Activated CD8-positive, alpha-beta memory T cell treated with anti-CD3 and anti-CD28 coated beads, Interleukin-2, amount 50 U/mL, for 24 hours (primary cell): ENCODE results near the gene JUNB.

ENCODE experiments used
- DNase-seq: peaks from one replicate; pipeline ENCODE4 v3.0.0-alpha.2; 2020; ENCODE audit errors: extremely low read depth

JUNB gene

DNA sequence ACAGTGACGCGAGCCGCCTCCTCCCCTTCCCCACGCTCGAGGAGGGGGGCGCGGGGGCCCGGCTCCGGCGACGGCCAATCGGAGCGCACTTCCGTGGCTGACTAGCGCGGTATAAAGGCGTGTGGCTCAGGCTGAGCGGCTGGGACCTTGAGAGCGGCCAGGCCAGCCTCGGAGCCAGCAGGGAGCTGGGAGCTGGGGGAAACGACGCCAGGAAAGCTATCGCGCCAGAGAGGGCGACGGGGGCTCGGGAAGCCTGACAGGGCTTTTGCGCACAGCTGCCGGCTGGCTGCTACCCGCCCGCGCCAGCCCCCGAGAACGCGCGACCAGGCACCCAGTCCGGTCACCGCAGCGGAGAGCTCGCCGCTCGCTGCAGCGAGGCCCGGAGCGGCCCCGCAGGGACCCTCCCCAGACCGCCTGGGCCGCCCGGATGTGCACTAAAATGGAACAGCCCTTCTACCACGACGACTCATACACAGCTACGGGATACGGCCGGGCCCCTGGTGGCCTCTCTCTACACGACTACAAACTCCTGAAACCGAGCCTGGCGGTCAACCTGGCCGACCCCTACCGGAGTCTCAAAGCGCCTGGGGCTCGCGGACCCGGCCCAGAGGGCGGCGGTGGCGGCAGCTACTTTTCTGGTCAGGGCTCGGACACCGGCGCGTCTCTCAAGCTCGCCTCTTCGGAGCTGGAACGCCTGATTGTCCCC is at the start of gene JUNB:
Gene JUNB (plus strand): TSS at position 142 of the 706 bp plus-strand sequence. CDS start 286 bp downstream, at position 428.
- no peak for DNase-seq

- no peak for DNase-seq
Measured at GRCh38 chr19:12745166-12745897, 46.0 kb upstream of the JUNB start.

GRCh38 chr19:12748489-12748888 is 42.8 kb upstream of the JUNB start:
- DNase-seq, result no peak

- DNase-seq, result no peak
Measured at GRCh38 chr19:12749938-12750521, 41.3 kb upstream of the JUNB start.

DNA sequence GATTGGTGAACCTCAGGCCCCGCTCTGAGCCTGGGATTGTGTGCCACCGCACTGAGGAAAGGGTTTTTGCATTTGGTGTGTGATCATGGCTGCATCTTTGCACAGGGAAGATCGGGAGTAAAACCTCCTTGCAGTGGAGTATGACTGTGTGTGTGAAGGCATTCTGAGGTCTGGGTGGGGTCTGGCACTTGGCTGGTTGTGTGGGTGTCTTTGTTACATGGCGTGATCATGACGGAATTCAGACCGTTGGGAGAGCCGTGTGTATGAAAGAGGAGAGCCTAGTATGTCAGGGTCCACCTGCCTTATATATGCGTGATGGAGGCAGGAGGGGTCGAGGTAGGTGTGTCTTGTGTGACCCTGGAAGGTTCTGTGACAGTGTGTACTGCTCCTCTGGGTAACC is 40.4 kb upstream of the JUNB start:
- no peak for DNase-seq

DNA sequence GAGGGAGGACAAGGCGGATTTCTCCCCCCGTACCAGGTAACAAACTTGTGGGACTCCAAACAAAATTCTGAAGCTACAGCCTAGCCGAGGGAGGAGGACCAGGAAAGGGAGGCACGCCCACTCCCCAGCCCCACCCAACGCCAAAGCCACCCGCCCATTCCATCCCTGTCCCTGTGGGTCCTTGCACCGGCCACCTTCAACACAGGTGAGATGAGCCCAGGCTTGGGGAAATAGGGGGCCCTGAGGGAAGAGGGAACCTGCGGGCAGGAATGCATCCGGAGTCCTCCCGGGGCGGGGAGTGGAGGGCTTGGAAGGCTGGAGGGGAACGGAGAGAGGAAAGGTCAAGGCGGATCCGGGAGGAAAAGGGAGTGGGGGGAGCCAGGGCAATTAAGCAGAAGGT is 39.7 kb upstream of the JUNB start, which contains the start of gene BEST2:
Gene BEST2 (plus strand): TSS at position 157 of the 400 bp plus-strand sequence. CDS start 802 bp downstream, outside the sequence.
- no peak for DNase-seq

DNA sequence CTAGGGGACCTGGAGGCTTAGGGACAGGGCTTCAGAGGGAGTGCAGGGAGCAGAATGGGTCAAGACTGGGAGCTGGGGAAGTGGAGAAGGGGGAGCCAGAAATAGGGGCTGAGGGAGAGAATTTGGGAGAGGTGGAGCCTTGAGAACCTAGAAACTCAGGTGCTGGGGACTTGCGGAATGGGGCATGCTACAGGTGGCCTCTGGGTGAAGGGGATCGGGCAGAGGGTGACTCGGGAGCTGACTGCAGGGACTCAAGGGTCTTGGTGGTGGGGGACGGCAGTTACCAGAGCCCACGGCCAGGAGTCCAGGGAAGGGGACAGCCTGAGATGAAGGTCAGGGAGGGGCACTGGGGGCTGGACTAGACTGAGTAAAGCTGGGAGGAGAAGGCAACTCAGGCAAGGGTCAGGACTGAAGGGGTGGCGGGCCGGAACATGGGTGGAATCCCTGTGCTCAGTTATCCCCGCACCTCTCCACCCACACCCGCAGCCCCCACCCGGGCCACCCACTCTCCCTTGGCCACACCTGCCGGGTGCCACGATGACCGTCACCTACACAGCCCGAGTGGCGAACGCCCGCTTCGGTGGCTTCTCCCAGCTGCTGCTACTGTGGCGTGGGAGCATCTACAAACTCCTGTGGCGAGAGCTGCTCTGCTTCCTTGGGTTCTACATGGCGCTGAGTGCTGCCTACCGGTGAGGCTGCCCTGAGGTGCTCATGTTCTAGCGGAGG is 39.1 kb upstream of the JUNB start:
- DNase-seq, result no peak

GRCh38 chr19:12754465-12755196 is 36.7 kb upstream of the JUNB start:
- DNase-seq, result no peak

- DNase-seq, result no peak
Measured at GRCh38 chr19:12756150-12756883, 35.0 kb upstream of the JUNB start.

DNA sequence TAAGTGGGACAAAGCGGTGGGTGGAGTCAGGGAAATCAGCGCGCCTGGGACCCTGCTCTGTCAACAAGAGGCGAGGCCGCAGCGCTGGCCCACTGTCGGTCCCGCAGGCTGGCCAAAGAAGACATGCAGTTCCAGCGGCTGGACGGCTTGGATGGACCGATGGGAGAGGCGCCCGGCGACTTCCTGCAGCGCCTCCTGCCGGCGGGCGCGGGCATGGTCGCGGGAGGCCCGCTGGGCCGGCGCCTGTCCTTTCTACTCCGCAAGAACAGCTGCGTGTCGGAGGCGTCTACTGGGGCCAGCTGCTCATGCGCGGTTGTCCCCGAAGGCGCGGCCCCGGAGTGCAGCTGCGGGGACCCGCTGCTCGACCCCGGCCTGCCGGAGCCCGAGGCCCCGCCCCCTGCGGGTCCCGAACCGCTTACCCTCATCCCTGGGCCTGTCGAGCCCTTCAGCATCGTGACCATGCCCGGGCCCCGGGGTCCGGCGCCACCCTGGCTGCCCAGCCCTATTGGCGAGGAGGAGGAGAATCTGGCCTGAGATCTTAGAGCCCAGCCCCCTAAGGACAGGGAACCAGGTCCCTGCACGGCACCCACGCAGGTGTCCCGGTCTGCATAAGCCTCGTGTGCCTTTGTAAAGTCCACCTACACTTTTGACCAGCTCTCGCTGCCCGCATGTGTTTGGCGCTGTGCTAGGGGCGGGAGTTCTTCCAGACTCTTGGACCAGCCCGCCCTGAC is 33.6 kb upstream of the JUNB start:
- no peak for DNase-seq

DNA sequence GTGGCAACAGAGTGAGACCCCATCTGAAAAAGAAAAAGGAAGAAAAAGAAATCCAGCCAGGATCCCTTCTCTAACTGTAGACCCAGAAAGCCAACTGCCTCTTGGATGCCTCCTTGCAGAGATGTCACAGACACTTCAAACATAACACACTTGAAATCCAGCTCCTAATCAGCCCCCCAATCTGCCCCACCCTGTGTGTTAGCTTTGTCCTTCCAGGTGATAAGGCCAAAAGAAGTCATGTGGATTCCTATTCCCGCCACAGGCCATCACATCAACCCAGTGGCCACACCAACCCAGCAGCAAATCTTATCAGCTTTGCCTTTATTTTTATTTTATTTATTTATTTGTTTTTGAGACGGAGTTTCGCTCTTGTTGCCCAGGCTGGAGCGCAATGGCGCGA is 31.6 kb upstream of the JUNB start:
- DNase-seq, result no peak

GRCh38 chr19:12763100-12763499 is 28.2 kb upstream of the JUNB start:
- no peak for DNase-seq

DNA sequence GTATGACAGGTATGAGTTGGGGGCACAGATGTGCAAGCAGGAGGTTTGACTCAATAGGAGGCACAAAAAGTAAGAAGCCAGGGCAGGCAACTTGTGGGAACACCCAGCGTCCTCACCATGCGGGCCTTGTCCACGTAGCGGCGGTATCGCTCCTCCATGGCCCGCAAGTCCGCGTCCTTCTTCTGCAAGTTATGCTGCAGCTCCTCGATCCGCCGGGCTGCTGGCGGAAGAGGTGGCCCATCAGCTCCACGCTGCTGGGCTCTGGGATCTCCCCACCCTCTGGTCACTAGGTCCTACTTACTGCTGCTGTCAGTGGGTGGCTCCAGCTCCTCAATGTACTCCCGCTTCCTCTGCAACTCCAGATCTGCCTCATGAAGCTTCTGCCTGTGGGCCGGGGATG is 26.6 kb upstream of the JUNB start:
- DNase-seq, result no peak

DNA sequence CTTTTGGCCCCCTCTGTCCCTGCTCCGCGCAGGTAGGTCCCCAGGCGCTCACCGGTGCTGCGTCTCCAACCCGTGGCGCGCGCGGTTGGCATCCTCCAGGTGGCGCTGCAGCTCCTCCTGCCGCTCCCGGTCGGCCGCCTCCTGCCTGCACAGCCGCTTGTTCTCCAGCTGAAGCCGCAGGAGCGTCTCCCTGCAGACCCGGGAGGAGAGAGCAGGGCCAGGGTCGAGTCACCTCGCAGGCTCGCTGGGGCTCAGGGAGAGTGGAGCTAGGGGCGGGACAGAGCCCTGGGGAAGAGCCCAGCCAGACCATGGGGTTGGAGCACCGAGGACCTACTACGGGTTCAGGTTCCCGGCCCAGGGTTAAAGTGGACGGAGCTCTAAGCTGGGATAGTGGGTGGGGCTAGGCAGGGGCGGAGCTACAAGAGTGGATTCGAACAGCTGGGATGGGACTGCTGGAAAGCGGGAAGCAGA is 25.2 kb upstream of the JUNB start:
- DNase-seq, result no peak

- DNase-seq, result no peak
Measured at GRCh38 chr19:12767150-12767549, 24.1 kb upstream of the JUNB start.

DNA sequence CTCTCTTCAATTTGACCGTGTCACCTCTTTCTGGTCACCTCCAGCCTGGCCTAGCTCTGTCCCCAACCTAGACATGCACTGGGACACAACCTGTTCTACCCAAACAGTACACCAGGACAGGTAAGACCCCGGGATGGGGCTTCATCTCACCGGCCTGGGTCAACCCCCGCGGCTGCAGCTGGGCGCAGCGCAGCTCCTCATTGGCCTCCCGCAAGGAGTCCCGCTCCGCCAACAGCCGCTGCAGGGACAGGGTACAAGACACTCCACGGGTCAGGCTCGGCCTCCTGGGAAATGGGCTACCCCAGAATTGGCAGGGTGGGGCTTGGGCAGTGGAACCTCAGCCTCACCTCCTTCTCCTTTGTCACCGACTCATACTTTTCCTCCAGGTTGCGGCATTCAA is 23.6 kb upstream of the JUNB start:
- no peak for DNase-seq

- DNase-seq, result no peak
Measured at GRCh38 chr19:12769689-12770088, 21.6 kb upstream of the JUNB start.

GRCh38 chr19:12770922-12771321 is 20.4 kb upstream of the JUNB start:
- no peak for DNase-seq

DNA sequence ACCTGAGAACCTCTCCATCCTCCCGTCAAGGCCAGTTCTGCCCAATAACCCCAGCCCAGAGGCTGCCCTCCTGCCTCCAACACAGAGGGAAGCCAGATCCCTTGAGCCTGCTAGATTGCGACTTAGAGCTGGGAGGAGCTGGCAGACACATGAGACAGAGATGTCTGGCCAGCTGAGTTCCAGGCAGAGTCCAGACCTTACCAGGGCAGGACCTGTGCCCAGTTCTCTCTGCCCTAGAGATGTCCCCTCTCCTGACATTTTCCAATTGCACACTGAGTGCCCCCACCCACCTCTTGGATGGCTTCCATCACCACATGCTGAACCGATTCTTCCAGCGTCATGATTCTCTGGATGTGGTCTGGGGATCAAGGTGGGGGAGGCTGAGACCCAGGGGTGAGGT is 19.0 kb upstream of the JUNB start:
- DNase-seq, result no peak

GRCh38 chr19:12773571-12773970 is 17.7 kb upstream of the JUNB start:
- no peak for DNase-seq
